Measurements from ENCODE around the gene CFAP46. TPM values are rescaled to one million over a fixed set of nuclear protein-coding genes. Genes with fewer than 3 reads are reported as not detected.
"Not testable (repeated sequence)": the region's sequence is repeated elsewhere in the genome, so short reads cannot be mapped to it uniquely, and the experiment has no call there.

The CFAP46 gene
- total RNA-seq, 4 donors from 2014 or later, result 0.29 to 9.0 (median 2.7) TPM

DNA sequence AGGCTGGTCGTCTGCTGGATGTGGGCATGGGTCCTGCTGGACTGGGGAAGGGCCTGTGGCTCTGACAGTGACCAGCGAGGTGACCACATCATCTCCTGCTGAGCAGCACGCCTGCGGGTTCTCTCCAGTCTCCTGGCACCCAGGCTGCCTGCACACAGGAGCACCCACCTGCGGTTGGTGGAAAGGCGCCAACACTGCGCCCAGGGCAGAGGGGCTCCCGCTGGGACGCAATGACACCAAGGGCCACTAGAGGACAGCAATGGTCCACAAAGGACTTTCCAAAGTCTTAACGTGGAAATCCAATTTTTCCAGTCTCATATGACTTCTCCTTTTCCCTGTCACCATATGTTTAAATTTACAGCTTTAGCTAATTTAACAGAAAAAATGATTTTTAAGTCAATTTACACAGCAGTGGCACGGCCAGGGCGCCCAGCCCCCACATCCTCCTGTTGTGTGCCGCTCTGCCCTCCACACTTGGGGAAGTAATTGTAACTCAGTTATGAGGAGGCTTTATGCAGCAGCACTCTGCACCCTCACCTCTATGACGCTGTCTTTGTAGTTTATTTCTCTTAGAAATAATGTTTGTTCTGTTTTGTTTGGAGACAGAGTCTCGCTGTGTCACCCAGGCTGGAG is 38.1 kb downstream of the CFAP46 start:
- no peak for DNase-seq
- TF ChIP-seq POLR2A (IDR thresholded peaks at IDR 0.05), result no peak
- peak in 3 of 4 experiments; percentile 30 to 51 (median 47) for TF ChIP-seq CTCF (IDR thresholded peaks at IDR 0.05)

DNA sequence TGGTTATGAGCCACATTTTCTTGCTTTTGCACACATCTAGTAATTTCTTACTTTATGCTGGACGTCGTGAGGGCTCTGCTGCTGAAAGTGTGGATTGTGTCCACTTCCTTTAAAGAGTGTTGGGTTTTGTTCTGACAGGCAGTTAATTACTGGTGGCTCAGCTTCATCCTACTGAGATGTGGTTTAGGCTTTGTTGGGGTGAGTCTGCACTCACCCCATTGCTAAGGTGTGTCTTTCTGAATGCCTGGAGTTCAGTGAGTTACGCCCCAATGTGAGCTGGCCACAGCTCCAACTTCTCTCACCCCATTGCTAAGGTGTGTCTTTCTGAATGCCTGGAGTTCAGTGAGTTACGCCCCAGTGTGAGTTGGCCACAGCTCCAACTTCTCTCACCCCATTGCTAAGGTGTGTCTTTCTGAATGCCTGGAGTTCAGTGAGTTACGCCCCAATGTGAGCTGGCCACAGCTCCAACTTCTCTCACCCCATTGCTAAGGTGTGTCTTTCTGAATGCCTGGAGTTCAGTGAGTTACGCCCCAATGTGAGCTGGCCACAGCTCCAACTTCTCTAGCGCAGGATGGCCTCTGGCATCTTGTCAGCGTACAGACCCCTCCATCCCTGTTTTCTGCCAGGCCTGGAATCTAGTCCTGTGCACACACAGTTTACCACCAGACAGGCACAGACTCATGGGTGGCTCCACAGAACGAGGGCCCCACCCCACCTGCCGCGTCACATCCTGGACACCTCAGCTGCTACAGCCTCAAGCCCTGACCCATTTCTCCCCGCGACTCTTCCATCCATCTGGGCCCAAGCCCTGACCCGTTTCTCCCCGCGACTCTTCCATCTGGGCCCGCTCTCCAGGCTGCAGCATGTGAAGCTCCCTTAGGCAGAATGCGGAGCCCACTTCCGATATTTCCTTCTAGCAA is 39.5 kb downstream of the CFAP46 start:
- H3K4me3 ChIP-seq; H3K27me3 ChIP-seq; H3K36me3 ChIP-seq; H3K27ac ChIP-seq; H3K9me3 ChIP-seq; H3K4me1 ChIP-seq; intact Hi-C loops (cut with DNase I; ENCODE audit: low total_unique reads); DNase-seq: not testable (repeated sequence)

More for the DNA sequence above, 38.1 kb downstream of the CFAP46 start:
- Histone ChIP-seq H3K27me3 (no peaks in the 10 kb centered on the region), H3K9me3 (no peaks in the 10 kb centered on the region), H3K36me3 (no peaks in the 10 kb centered on the region), H3K4me1 (no peaks in the 10 kb centered on the region), H3K27ac (no peak overlapping the region), H3K4me3 (no peak overlapping the region)
- intact Hi-C loops (cut with DNase I; ENCODE audit: low total_unique reads), result no loop called here

- Histone ChIP-seq H3K27ac (no peak overlapping the region), H3K4me3 (no peak overlapping the region), H3K36me3 (no peaks in the 10 kb centered on the region), H3K9me3 (no peaks in the 10 kb centered on the region), H3K27me3 (no peaks in the 10 kb centered on the region), H3K4me1 (no peaks in the 10 kb centered on the region)
- no peak for DNase-seq
- intact Hi-C loops (cut with DNase I; ENCODE audit: low total_unique reads), result no loop called here
- no peak for TF ChIP-seq POLR2A (IDR thresholded peaks at IDR 0.05)
Observed at GRCh38 chr10:132901351-132901750, 41.0 kb downstream of the CFAP46 start.

GRCh38 chr10:132900211-132900756 is 42.1 kb downstream of the CFAP46 start:
- H3K4me3 ChIP-seq, result no peak overlapping the region
- no peaks in the 10 kb centered on the region for H3K4me1 ChIP-seq
- no peaks in the 10 kb centered on the region for H3K36me3 ChIP-seq
- H3K9me3 ChIP-seq, result no peaks in the 10 kb centered on the region
- DNase-seq, result no peak
- H3K27ac ChIP-seq, result no peak overlapping the region
- H3K27me3 ChIP-seq, result no peaks in the 10 kb centered on the region
- TF ChIP-seq POLR2A (IDR thresholded peaks at IDR 0.05) (no peak), CTCF (IDR thresholded peaks at IDR 0.05) (no peak)
- intact Hi-C loops (cut with DNase I; ENCODE audit: low total_unique reads), result no loop called here

DNA sequence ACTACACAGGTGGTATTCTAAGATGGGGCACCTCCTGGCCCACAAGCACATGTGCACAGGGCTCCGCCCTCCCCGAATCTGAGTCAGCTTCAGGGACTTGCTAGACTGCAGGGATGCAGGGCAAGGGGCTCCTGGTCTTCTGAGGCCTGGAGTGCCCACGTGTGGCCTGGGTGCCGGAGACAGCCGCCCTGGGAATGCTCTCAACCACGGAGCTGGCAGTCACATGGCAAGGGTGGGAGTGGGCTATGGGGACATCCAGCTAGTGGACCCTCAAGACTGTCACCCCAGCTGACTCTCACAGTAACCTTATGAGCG is 42.7 kb downstream of the CFAP46 start:
- no peak overlapping the region for H3K4me3 ChIP-seq
- no peaks in the 10 kb centered on the region for H3K27me3 ChIP-seq
- H3K36me3 ChIP-seq, result no peaks in the 10 kb centered on the region
- intact Hi-C loops (cut with DNase I; ENCODE audit: low total_unique reads), result no loop called here
- TF ChIP-seq POLR2A (IDR thresholded peaks at IDR 0.05) (no peak), CTCF (IDR thresholded peaks at IDR 0.05) (no peak)
- no peak overlapping the region for H3K27ac ChIP-seq
- H3K9me3 ChIP-seq, result no peaks in the 10 kb centered on the region
- H3K4me1 ChIP-seq, result no peaks in the 10 kb centered on the region
- no peak for DNase-seq

Data from uterus (tissue), 4 donors.